ENCODE data around the gene HLA-F.

DNA sequence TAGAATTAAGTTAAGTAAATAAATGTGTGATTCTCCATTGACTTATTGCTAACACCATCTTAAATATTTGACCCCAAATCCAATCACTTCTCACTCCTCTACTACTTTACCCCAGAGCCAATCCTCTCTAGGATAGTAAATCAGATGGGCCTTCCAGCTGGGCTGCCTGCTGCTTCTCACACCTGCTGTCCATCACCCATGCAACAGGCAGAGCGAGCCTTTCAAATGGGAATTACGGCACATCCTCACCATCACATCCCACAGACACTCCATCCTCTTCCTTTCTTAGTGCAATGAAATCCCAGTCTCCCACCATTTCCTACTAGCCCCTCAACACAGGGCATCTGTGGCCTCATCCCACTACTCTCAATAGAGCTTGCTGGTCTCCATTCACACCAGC is 34.0 kb downstream of the HLA-F start:
- TF ChIP-seq, protein P1, sequence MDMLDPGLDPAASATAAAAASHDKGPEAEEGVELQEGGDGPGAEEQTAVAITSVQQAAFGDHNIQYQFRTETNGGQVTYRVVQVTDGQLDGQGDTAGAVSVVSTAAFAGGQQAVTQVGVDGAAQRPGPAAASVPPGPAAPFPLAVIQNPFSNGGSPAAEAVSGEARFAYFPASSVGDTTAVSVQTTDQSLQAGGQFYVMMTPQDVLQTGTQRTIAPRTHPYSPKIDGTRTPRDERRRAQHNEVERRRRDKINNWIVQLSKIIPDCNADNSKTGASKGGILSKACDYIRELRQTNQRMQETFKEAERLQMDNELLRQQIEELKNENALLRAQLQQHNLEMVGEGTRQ (IDR thresholded peaks at IDR 0.05; ENCODE audit: borderline replicate concordance, low read depth, low read length) = no peak
- TF ChIP-seq, protein P2, sequence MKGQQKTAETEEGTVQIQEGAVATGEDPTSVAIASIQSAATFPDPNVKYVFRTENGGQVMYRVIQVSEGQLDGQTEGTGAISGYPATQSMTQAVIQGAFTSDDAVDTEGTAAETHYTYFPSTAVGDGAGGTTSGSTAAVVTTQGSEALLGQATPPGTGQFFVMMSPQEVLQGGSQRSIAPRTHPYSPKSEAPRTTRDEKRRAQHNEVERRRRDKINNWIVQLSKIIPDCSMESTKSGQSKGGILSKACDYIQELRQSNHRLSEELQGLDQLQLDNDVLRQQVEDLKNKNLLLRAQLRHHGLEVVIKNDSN (IDR thresholded peaks at IDR 0.05; ENCODE audit: borderline replicate concordance, low read depth) = no peak
- no peak for TF ChIP-seq RCOR1 (IDR thresholded peaks at IDR 0.05; ENCODE audit: low read length)
- TF ChIP-seq, protein P3, sequence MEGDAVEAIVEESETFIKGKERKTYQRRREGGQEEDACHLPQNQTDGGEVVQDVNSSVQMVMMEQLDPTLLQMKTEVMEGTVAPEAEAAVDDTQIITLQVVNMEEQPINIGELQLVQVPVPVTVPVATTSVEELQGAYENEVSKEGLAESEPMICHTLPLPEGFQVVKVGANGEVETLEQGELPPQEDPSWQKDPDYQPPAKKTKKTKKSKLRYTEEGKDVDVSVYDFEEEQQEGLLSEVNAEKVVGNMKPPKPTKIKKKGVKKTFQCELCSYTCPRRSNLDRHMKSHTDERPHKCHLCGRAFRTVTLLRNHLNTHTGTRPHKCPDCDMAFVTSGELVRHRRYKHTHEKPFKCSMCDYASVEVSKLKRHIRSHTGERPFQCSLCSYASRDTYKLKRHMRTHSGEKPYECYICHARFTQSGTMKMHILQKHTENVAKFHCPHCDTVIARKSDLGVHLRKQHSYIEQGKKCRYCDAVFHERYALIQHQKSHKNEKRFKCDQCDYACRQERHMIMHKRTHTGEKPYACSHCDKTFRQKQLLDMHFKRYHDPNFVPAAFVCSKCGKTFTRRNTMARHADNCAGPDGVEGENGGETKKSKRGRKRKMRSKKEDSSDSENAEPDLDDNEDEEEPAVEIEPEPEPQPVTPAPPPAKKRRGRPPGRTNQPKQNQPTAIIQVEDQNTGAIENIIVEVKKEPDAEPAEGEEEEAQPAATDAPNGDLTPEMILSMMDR (IDR thresholded peaks at IDR 0.05) = no peak
- no peak for TF ChIP-seq ELF1 (IDR thresholded peaks at IDR 0.05)

Data from SK-N-SH (cell line).